Caco-2 (cell line): Measurements from ENCODE around the gene BRIP1. TPM values are rescaled to one million over a fixed set of nuclear protein-coding genes. Genes with fewer than 3 reads are reported as not detected.

ENCODE experiments used
- BruUV-seq: library from RNA; stranded (reverse); fragments of 400-500 nt; replicated peaks from 2 replicates; lab custom pipeline; 2021; lab: Mats Ljungman, UMichigan
- CTCF ChIA-PET: fragments of 300-600 bp; sonication (Branson Sonifier 250); formaldehyde crosslinking; loops from one replicate; lab custom pipeline; 2022; ENCODE audit warnings: antibody characterized with exemption; lab: Charles Lee
- POLR2A ChIA-PET: fragments of 300-600 bp; sonication (Branson Sonifier 250); formaldehyde crosslinking; loops from one replicate; lab custom pipeline; 2022; ENCODE audit warnings: antibody characterized with exemption; lab: Charles Lee
- DNase-seq, 2 experiments: peaks; one replicate each; pipeline versions ENCODE4 v3.0.0 to v3.0.0-alpha.2; 2020 to 2022
- H3K27me3 ChIP-seq: replicated peaks from 2 replicates; pipeline ENCODE4 v1.6.0; 2011; ENCODE audit warnings: low read length; ENCODE audit not compliant: control insufficient read depth, insufficient read depth
- H3K36me3 ChIP-seq: 2 replicates; pipeline ENCODE4 v1.5.1; 2011; ENCODE audit warnings: low read length; ENCODE audit not compliant: control insufficient read depth, insufficient read depth
- H3K4me1 ChIP-seq: fragments of 250-450 bp; sonication (Bioruptor Pico); 2 replicates; pipeline ENCODE4 v1.5.1; 2020; ENCODE audit warnings: mild to moderate bottlenecking
- H3K4me3 ChIP-seq: 2 replicates; pipeline ENCODE4 v1.5.1; 2011; ENCODE audit warnings: low read depth, mild to moderate bottlenecking, control low read depth, low read length
- H3K9me3 ChIP-seq: fragments of 250-450 bp; sonication (Bioruptor Pico); 2 replicates; pipeline ENCODE4 v1.5.1; 2020; ENCODE audit warnings: mild to moderate bottlenecking, moderate library complexity
- H3K27ac Mint-ChIP-seq: one replicate; pipeline ENCODE4 v1.8.0; 2022; ENCODE audit warnings: mixed read lengths; ENCODE audit not compliant: unreplicated experiment
- H3K27me3 Mint-ChIP-seq: one replicate; pipeline ENCODE4 v1.8.0; 2022; ENCODE audit warnings: mixed read lengths; ENCODE audit not compliant: insufficient read depth, unreplicated experiment
- H3K36me3 Mint-ChIP-seq: one replicate; pipeline ENCODE4 v1.8.0; 2022; ENCODE audit warnings: mild to moderate bottlenecking, mixed read lengths; ENCODE audit not compliant: insufficient read depth, unreplicated experiment
- H3K4me1 Mint-ChIP-seq: one replicate; pipeline ENCODE4 v1.8.0; 2022; ENCODE audit warnings: low read depth, mixed read lengths; ENCODE audit not compliant: unreplicated experiment
- H3K4me3 Mint-ChIP-seq: one replicate; pipeline ENCODE4 v1.8.0; 2022; ENCODE audit warnings: mild to moderate bottlenecking, moderate library complexity, mixed read lengths; ENCODE audit not compliant: unreplicated experiment
- H3K9me3 Mint-ChIP-seq: one replicate; pipeline ENCODE4 v1.8.0; 2022; ENCODE audit warnings: mixed read lengths; ENCODE audit not compliant: unreplicated experiment
- intact Hi-C: fragments of 100-400 bp; cut with micrococcal nuclease; formaldehyde crosslinking; loops from one replicate; pipeline ENCODE4 v1.10.0; 2022; ENCODE audit not compliant: unreplicated experiment
- total RNA-seq: library from RNA; stranded (reverse); gene quantifications from 2 replicates; pipeline ENCODE4 v1.2.3, GENCODE V29; 2022
- TF ChIP-seq, protein P1 (sequence below), 2 experiments: fragments of 200-600 bp in 1 of 2; IDR thresholded peaks; 1 replicate in 1 of 2; 2 replicates in 1 of 2; pipeline versions ENCODE4 v1.5.1 to v1.8.0; 2011 to 2022; ENCODE audit warnings: antibody characterized with exemption in 1 of 2, control low read depth in 1 of 2, inconsistent platforms in 1 of 2, low read depth in 1 of 2, low read length in 1 of 2, mild to moderate bottlenecking in 1 of 2, moderate library complexity in 1 of 2; ENCODE audit not compliant: insufficient read depth in 1 of 2, severe bottlenecking in 1 of 2, unreplicated experiment in 1 of 2

The BRIP1 gene
- total RNA-seq, 1 experiment from 2014 or later: 18.3 TPM

- H3K36me3 Mint-ChIP-seq: peaks cover 6% of the 10 kb centered on the region
- no TSS peak for BruUV-seq
- no peak for DNase-seq
- intact Hi-C loops: no loop called here
- Histone ChIP-seq H3K36me3 (no peaks in the 10 kb centered on the region), H3K27me3 (no peaks in the 10 kb centered on the region), H3K9me3 (peaks cover 12% of the 10 kb centered on the region; the same call in 1 of the 2 replicates), H3K4me1 (no peaks in the 10 kb centered on the region), H3K4me3 (no peak overlapping the region)
- no peaks in the 10 kb centered on the region for H3K4me1 Mint-ChIP-seq
- no peak overlapping the region for H3K27ac Mint-ChIP-seq
- TF ChIP-seq, protein P1, sequence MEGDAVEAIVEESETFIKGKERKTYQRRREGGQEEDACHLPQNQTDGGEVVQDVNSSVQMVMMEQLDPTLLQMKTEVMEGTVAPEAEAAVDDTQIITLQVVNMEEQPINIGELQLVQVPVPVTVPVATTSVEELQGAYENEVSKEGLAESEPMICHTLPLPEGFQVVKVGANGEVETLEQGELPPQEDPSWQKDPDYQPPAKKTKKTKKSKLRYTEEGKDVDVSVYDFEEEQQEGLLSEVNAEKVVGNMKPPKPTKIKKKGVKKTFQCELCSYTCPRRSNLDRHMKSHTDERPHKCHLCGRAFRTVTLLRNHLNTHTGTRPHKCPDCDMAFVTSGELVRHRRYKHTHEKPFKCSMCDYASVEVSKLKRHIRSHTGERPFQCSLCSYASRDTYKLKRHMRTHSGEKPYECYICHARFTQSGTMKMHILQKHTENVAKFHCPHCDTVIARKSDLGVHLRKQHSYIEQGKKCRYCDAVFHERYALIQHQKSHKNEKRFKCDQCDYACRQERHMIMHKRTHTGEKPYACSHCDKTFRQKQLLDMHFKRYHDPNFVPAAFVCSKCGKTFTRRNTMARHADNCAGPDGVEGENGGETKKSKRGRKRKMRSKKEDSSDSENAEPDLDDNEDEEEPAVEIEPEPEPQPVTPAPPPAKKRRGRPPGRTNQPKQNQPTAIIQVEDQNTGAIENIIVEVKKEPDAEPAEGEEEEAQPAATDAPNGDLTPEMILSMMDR (IDR thresholded peaks at IDR 0.05; ENCODE audit: insufficient read depth in 1 of 2, low read depth in 1 of 2, low read length in 1 of 2, severe bottlenecking in 1 of 2, unreplicated experiment in 1 of 2): no peak
- CTCF ChIA-PET: no interaction called here
- POLR2A ChIA-PET: interaction anchor here (0.6 kb wide), 1 partner anchor 43 kb away, joined by 3 read pairs; no protein-coding TSS in a partner anchor
- H3K9me3 Mint-ChIP-seq: peaks cover 26% of the 10 kb centered on the region
- H3K27me3 Mint-ChIP-seq: no peaks in the 10 kb centered on the region
- H3K4me3 Mint-ChIP-seq: no peak overlapping the region
Observed at GRCh38 chr17:61715348-61715747, 148.0 kb downstream of the BRIP1 start.

- CTCF ChIA-PET: no interaction called here
- Histone ChIP-seq H3K27me3 (no peaks in the 10 kb centered on the region), H3K36me3 (no peaks in the 10 kb centered on the region), H3K4me3 (no peak overlapping the region), H3K9me3 (peaks cover 9% of the 10 kb centered on the region; the same call in 1 of the 2 replicates), H3K4me1 (no peaks in the 10 kb centered on the region)
- Mint-ChIP-seq H3K4me1 (no peaks in the 10 kb centered on the region), H3K9me3 (peaks cover 26% of the 10 kb centered on the region), H3K27ac (no peak overlapping the region), H3K27me3 (no peaks in the 10 kb centered on the region), H3K36me3 (peaks cover 6% of the 10 kb centered on the region), H3K4me3 (no peak overlapping the region)
- intact Hi-C loops: no loop called here
- BruUV-seq: no TSS peak
- POLR2A ChIA-PET: interaction anchor here (0.7 kb wide), 1 partner anchor 9 kb away, joined by 3 read pairs; no protein-coding TSS in a partner anchor
- TF ChIP-seq, protein P1 (IDR thresholded peaks at IDR 0.05; ENCODE audit: insufficient read depth in 1 of 2, low read depth in 1 of 2, low read length in 1 of 2, severe bottlenecking in 1 of 2, unreplicated experiment in 1 of 2): no peak
- no peak for DNase-seq
Observed at GRCh38 chr17:61714300-61714699, 149.0 kb downstream of the BRIP1 start.

- TF ChIP-seq, protein P1 (IDR thresholded peaks at IDR 0.05; ENCODE audit: insufficient read depth in 1 of 2, low read depth in 1 of 2, low read length in 1 of 2, severe bottlenecking in 1 of 2, unreplicated experiment in 1 of 2): no peak
- H3K4me1 ChIP-seq: no peaks in the 10 kb centered on the region
- no peaks in the 10 kb centered on the region for H3K4me1 Mint-ChIP-seq
- BruUV-seq: no TSS peak
- DNase-seq: no peak
- POLR2A ChIA-PET: no interaction called here
- no peak overlapping the region for H3K4me3 ChIP-seq
- H3K9me3 ChIP-seq: peaks cover 9% of the 10 kb centered on the region; the same call in 1 of the 2 replicates
- no peaks in the 10 kb centered on the region; the same call in 1 of the 2 replicates for H3K36me3 ChIP-seq
- CTCF ChIA-PET: no interaction called here
- H3K27ac Mint-ChIP-seq: no peak overlapping the region
- peaks cover 11% of the 10 kb centered on the region for H3K36me3 Mint-ChIP-seq
- H3K9me3 Mint-ChIP-seq: peaks cover 19% of the 10 kb centered on the region
- no peaks in the 10 kb centered on the region for H3K27me3 ChIP-seq
- H3K4me3 Mint-ChIP-seq: no peak overlapping the region
- intact Hi-C loops: no loop called here
- no peaks in the 10 kb centered on the region for H3K27me3 Mint-ChIP-seq
Observed at GRCh38 chr17:61713035-61713434, 150.3 kb downstream of the BRIP1 start.
